Superior temporal gyrus (tissue), 1 donor: ENCODE data around the gene KIRREL3.

Experiments
- DNase-seq: peaks from one replicate; pipeline ENCODE4 v3.0.0-alpha.2; 2016; ENCODE audit errors: extremely low spot score

KIRREL3 gene

DNA sequence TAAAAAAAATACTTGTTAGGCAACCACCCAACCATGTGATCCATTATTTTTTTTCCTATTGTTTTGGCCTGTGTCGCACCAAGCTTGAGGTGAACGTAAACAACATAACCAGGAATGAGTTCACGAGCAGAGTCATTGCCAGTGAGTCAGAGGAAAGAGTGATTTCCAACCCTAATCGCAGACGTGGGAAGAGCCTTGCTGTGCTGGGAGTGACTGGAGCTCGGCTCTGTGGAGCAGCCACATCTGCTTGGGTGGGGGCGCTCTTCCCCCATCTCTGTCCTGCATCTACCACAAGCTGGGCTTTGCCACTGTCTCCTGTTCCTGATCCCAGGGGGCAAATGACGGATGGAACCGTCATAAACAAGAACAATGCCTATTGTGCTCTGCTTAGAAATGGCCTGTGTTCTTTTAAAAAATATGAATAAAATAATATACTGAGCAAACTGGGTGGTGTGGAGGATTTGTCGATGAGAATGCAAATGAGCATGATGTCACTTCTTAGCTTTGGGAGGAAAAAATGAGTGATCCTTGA, 210.0 kb downstream of the KIRREL3 start:
- DNase-seq, result peak; percentile 77

DNA sequence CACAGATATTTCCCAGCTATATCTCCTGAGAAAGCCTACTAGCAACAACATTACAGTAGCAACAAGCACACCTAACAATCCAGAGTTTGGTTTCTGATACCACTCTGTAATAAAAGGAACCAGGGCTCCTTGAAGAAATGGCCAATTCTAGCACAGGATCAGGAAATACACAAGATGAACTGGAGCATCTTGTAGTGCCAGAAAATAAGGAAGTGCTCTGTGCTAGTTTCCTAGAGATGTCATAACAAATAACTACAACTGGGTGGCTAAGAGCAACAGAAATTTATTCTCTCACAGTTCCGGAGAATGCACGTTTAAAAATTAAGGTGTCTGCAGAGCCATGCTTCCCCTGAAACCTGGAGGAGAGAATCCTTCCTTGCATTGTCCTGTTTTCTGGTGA, 217.8 kb downstream of the KIRREL3 start:
- DNase-seq, result no peak

DNA sequence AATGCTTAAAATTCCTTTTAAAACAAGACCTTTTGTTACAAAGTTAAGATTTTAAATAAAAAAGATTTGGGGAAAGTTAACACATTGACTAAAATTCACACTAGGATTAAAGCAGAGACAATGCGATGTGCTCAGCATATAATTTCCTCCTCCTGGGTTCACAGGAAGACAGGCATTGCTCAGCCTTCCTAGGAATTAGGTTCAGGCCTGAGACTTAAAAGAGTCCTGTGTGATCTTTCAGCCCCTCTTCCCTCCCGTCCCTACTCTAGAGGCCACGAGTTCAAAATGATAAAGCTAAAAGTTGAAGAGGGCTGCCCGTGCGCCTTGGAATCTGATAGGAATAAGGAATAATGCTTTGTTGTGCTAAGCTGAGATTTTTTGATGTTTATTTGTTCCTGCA, 218.6 kb downstream of the KIRREL3 start:
- DNase-seq, result no peak

DNA sequence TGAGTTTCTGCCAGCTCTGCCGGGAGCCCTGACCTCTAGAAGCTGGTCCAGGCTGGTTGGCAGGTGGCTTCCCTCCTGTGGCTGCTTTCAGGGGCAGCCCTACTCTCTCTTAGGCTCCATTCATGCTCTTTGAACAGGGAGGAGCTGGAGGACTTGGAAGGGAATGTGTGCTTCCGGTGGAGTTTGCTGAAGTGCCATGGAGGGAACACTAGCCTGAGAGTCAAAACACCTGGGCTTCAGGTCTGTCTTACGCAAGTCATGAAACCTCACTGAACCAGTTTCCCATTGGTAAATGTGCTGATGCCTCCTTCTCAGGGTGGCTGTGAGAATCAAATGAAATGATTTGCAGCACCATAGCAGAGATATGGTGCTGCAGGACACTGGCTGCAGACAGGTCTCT, 224.5 kb downstream of the KIRREL3 start:
- DNase-seq, result no peak

GRCh38 chr11:126772267-126772666, 228.3 kb downstream of the KIRREL3 start:
- no peak for DNase-seq

- no peak for DNase-seq
These were observed 231.9 kb downstream of the KIRREL3 start for GRCh38 chr11:126768702-126769101.

DNA sequence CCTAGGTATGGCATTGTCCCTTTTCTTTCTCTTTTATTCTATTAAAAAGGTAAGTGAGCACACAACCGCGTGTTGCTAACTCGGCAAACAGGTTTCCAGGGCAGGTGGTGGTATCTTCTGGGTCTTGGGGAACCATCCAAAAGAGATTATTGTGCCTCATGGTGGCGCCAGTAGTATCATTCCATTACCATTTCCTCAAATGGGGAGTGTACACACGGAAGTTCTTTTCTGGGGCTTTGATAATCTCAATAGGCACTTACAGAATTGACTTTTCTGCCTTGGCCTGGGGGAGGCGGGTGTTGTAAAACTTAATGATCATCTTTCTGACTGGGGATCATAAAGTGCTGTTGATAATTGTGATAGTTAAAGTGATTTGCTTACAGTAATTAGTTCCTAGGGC, 234.1 kb downstream of the KIRREL3 start:
- DNase-seq, result no peak

DNA sequence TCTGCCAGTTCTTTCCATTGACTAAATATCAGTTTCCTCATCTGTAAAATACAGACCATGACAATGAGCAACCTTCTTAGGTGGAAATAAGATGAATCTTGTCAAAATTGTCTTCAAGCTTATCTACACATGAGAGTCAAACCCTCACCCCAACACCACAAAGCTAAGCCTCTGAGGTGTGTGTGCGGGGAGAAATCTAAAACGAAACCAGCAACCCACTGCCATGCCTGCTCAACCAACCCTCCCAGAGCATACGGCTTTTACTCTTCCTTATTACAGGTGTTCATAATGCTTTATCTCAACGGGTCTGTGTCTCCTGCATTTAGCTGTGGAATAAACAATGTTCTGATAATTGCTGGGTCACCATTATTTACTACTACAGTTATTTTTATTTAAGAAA, 235.4 kb downstream of the KIRREL3 start:
- DNase-seq, result no peak

GRCh38 chr11:126764231-126764630, 236.3 kb downstream of the KIRREL3 start:
- DNase-seq, result peak; percentile 39

DNA sequence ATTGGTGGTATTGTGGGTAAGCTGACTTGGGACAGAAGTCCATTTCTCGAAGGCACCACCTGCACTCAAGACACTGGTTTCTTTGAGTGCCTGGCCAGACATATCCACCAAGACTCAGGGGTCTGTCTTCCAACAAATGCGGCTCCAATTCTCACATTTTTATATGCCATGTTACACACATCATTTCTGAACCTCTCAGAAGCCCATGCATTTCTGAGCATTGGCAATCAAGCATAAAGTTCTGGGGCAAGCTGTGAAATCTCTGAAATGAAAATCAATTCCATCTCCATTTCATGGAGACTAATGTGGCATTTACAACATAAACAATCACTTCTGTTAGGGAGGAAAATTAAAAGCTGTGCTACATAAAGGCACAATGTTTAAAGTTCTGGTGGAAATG, 243.7 kb downstream of the KIRREL3 start:
- no peak for DNase-seq

- no peak for DNase-seq
These were observed 244.1 kb downstream of the KIRREL3 start for GRCh38 chr11:126756421-126756820.

DNA sequence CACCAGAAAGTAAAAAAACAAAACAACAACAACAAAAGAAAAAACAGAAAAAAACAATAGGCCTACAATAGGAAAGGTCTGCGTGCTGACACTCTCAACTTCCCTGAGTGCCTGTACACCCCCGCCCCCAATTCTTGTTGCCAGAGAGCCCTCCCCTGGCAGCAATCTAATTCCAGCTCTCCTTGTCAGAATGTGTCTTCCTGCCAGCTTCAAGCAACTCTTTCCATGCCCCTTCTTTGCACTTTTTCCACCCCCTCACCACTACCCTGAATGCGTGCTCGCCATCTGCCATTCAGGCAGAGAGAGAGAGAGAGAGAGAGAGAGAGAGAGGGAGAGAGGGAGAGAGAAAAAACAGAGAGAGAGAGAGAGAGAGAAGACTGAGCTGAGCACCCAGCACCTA, 245.0 kb downstream of the KIRREL3 start:
- DNase-seq, result no peak

- no peak for DNase-seq
These were observed 245.8 kb downstream of the KIRREL3 start for GRCh38 chr11:126754591-126755426.

DNA sequence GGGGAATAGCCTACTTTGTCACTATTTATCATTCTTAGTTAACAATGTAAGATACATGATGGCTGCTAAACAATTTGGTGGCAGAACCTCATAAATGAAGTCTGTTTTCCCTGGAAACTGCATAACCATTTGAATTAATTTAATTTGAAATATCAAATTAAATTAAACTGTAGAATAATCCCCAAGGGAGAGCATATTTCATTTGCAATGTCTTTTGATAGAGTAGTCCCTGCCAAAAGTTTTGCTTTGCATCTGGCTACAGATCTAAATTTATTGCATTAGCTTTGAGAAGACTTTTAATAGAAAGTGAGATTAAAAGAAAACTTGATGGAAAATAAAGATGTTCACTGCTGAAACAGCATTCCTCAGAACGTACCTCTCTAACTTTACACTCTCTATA, 246.6 kb downstream of the KIRREL3 start:
- DNase-seq, result no peak

- no peak for DNase-seq
These were observed 249.3 kb downstream of the KIRREL3 start for GRCh38 chr11:126751242-126751641.

DNA sequence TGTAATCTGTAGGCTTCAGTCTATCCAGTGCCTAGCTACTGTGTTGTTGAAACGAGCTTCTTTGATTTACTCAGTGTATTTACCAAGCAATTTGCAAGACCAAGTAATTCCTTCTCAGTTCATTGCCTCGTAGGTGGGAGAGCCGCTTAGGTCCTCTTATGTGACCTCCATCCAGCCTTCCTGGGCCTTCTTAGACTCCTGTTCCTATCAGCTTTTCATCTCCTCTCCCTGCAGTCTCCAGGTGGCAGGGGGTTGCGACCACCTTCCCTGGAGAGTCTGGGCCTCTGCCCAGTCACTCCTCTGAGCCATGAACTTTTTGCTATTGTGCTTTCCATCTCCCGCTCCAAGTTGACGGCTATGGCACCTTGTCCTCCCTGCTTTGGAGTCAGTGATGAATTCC, 251.8 kb downstream of the KIRREL3 start:
- no peak for DNase-seq

DNA sequence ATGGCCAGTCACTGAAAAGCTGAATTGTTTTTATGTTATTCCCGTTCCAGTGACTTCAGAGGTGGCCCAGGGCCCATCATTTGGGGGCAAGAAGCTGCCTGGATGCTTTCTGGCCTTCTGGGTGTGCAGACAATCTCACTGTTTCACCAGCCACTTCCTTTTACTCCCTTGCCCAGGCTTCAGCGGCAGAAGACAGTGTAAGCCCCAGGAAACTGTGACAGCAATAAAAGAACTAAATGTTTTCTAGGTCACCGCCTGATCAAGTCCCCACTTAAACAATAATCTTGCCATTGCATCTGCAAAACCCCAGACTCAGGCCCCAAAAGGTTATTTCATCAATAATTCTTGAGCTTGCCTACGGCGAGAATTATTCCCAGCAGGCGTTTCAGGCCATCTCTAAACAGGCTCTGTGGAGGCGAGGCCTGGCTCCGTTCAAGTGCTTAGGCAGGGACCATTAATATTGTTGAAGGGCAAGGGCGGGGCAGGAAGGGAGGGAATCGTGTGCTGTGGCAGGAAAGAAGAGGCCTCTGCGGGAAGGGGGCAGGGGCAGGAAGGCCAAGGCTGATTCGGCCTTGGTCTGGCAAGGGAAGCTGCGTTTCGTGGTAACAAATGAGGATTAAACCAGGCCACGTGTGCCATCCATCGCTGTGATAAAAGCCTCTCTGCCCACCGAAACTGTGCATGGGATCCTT, 252.3 kb downstream of the KIRREL3 start:
- no peak for DNase-seq

GRCh38 chr11:126747315-126747714, 253.3 kb downstream of the KIRREL3 start:
- DNase-seq, result no peak

DNA sequence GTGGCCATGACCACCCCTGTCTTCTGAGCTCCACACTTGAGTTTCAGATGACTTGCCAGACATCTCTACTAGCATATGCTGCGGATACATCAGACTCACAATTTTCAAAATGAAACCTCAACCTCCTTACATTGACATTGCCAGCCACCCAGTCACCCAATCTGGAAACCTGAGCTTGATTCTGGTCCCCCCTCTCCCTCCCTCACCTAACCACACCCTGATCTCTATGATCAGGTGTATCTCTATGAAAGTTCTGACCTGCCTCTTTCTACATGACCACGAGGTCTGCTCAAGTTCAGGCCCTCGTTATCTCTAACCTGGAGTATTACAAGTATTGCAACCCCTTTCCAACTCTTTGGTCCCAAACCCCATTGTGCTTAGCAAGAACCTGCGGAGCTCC, 254.1 kb downstream of the KIRREL3 start:
- no peak for DNase-seq

GRCh38 chr11:126744699-126745098, 255.9 kb downstream of the KIRREL3 start:
- DNase-seq, result no peak

- no peak for DNase-seq
These were observed 256.9 kb downstream of the KIRREL3 start for GRCh38 chr11:126743628-126744027.

- no peak for DNase-seq
These were observed 258.0 kb downstream of the KIRREL3 start for GRCh38 chr11:126742582-126742981.

GRCh38 chr11:126740846-126741245, 259.7 kb downstream of the KIRREL3 start:
- no peak for DNase-seq
